ENCODE results near the gene SAMD14.

DNA sequence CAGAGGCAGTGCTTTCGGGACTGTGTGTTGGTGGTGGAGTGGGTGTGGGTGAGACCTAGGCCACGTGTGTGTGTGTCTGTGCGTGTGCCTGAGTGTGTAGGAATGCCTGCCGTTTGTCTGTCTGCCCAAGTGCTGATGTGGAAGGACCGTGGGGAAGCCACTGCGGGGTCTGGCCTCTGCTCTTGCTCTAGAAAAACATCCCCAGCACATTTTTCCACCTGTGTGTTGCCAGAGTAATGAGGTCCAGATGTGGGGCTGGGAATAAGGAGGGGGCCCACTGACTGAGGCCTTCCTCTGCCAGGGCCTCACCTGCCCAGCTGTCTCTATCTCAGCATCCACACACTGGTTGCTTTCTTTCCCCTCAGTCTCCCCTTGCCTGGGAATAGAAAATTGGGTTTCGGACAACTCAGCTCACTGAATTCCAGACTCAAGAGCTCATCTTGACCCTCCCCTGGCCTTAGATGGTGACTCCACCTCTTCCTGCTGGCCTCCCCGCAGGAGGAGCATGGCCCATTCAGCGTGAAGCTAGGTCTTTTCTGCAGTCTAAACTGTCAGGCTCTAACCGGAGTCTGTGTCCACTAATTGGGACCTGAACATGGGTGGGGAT lies 43.5 kb upstream of the SAMD14 start:
- TF ChIP-seq, protein P1, sequence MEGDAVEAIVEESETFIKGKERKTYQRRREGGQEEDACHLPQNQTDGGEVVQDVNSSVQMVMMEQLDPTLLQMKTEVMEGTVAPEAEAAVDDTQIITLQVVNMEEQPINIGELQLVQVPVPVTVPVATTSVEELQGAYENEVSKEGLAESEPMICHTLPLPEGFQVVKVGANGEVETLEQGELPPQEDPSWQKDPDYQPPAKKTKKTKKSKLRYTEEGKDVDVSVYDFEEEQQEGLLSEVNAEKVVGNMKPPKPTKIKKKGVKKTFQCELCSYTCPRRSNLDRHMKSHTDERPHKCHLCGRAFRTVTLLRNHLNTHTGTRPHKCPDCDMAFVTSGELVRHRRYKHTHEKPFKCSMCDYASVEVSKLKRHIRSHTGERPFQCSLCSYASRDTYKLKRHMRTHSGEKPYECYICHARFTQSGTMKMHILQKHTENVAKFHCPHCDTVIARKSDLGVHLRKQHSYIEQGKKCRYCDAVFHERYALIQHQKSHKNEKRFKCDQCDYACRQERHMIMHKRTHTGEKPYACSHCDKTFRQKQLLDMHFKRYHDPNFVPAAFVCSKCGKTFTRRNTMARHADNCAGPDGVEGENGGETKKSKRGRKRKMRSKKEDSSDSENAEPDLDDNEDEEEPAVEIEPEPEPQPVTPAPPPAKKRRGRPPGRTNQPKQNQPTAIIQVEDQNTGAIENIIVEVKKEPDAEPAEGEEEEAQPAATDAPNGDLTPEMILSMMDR (IDR thresholded peaks at IDR 0.05) = no peak
- no peak for TF ChIP-seq EZH2phosphoT487 (IDR thresholded peaks at IDR 0.05)
- TF ChIP-seq EZH2 (IDR thresholded peaks at IDR 0.05) = no peak
